Measurements from ENCODE around the gene TP53BP2.
A peak's percentile ranks its signal among the peaks of the same experiment; 100 is the strongest.

TP53BP2 gene

DNA sequence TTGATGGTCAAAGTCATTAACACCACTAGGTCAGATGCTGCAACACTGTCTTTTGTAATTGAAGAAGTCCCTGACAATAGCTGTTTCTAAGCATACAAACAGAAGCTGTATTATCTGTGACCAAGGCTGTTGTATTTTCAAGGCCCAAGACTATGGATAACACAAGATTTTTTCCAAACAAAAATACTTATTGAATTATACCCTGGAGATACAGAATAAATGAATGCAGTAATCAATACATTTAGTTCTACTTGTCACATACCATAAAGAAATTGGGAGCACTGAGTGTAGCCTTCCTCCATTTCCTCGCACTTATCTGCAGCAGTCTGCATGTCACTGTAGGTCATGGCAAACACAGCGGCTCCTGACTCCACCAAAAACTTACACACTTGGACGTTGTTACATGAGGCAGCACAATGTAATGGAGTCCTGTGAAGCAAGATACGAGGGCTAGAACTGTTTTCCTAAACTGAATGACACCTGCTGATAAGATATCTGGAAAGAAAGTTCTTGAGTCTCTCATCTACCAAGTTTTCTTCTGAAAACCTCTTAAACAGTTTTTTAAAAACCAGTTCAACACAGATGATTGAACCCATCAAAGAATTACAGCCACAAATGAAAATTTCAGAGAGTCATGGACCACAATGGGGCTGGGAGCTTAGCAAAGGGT lies 56.9 kb downstream of the TP53BP2 start:
- no peak for DNase-seq

GRCh38 chr1:223785808-223786207 lies 59.9 kb downstream of the TP53BP2 start:
- DNase-seq: no peak

DNA sequence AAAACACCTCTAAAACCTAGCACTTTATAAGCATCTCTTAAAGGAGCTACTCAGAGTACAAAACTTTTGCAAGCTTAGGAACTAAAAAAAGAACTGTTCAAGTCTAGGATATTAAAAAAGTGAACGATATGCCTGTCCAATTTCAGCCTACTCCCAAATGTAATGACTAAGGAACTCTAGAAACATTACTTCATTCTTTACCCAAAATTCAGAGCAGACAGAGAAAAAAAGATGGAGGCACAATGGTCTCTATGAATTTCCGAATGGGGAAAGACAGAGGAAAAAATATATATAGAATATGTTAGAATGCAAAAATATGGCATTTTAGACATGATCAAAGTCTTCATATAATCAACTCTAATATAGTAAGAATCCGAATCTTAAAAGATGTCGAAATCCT lies 61.2 kb downstream of the TP53BP2 start:
- DNase-seq: no peak

DNA sequence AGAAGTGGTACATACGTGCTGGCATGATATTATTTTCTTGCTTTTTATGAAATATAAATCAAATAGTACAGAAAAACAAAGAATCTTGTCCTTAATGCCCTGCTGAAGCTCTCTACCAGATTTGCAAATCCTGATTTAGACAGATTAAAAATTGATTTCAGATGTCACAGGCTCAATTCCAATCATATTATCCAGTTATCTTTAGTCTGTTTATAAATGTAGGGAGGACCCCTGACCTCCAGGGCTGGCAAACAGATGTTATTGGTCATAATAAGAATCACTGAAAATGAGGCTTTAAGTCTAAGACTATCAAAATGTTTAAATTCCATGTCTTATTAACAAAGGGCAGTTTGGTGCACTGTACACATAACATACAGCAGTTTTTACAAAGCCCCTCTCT lies 62.1 kb downstream of the TP53BP2 start:
- no peak for DNase-seq

DNA sequence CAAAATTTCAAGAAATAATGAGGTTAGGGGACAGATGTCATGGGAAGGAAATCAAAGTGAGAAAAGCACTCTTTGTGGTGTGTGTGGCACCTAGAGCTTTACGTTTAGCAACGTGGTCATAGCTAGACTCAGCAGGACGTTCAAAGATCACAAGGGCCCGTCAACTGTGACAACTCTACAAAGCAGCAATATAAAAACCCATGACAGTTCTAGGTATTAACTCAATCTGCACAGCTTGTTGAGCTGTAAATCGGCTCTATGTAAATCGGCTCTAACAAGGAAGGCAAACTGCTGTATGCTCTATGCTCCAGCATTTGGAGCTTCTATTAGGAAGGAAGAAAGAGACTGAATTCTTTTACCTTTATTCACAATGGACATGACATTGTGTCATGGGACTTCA lies 64.8 kb downstream of the TP53BP2 start:
- DNase-seq: no peak

DNA sequence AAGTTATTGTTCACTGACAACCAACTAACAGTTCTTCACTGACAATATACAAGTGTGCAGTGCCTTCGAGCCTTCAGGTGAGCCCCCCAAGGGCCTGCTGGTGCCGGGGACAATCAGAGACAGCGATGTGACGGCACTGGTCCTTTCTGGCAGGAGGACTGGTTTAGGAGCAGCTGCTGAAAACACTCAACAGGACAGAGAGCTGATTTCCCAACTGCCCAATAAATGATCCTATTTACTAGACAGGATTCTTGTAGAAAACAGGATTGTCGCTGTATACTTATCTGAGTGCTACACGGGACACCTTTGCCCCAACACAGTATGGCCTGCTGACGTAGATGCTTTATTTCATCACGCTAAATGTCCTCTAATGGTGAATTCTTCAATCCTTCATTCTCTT lies 65.4 kb downstream of the TP53BP2 start:
- DNase-seq: no peak

- DNase-seq: no peak
Observed at GRCh38 chr1:223776826-223777454, 68.8 kb downstream of the TP53BP2 start.

GRCh38 chr1:223776075-223776814 lies 69.5 kb downstream of the TP53BP2 start:
- no peak for DNase-seq

DNA sequence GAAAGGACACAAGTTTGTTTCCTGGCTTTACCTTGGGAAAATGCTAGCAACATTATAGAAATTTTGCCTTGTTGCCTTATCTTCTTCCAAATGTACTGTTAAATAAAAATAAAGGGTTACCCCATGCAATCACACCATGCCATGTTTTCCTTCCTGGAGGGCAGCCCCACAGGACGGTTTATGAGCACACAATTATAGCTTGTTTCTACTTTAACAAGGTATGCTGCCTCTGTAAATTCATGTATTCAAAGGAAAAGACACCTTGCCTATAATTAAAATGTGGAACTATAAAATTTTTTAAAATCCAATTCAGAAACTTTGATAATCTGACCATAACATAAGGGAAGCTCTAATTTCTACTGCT lies 70.1 kb downstream of the TP53BP2 start:
- DNase-seq: no peak

DNA sequence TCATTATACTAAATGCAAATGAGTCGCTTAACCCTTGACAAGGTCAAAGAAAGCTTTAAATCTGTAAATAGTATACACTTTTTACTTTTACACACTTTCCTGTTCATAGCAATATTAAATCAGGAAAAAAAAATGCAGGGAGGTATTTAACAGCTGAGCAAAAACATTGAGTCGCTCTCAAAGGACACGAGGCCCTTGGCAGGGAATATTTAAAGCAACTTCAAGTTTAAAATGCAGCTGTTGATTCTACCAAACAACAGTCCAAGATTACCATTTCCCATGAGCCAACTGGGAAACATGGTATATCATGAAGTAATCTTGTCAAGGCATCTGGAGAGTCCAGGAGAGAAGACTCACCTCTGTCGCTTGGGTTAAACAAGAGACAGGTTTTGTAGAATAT lies 70.7 kb downstream of the TP53BP2 start:
- no peak for DNase-seq

DNA sequence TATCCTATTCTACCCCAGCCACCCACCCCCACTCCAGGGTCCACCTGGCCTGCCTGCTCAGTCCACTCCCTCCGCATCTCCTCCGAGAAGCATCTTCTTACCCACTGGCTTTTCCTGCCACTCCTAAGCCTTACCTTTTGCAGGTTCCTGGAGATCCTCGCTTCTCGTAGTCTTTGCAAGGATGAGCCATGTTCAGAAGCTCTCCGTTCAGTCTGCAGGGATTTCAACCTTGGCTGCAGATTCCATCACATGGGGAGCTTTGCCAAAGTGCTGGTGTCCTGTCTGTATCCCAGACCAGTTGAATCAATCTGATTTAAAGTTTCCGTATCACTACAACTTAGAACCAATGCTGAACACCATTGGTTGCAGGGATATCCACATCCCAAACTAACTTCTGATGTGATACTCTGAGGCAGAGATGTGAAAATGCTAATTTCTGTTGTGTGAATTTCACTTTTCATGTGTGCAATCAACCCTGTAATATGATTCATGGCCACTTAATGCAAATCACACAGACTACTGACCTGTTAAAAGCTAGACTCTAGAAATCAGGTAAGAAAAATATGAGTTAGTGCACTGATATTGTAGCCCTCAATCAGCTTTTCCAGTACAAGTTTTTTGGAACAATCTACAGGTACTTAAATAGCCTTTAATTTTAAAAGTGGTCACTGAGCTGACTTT lies 71.5 kb downstream of the TP53BP2 start:
- no peak for DNase-seq

- DNase-seq: no peak
Observed at GRCh38 chr1:223772771-223773160, 73.0 kb downstream of the TP53BP2 start.

DNA sequence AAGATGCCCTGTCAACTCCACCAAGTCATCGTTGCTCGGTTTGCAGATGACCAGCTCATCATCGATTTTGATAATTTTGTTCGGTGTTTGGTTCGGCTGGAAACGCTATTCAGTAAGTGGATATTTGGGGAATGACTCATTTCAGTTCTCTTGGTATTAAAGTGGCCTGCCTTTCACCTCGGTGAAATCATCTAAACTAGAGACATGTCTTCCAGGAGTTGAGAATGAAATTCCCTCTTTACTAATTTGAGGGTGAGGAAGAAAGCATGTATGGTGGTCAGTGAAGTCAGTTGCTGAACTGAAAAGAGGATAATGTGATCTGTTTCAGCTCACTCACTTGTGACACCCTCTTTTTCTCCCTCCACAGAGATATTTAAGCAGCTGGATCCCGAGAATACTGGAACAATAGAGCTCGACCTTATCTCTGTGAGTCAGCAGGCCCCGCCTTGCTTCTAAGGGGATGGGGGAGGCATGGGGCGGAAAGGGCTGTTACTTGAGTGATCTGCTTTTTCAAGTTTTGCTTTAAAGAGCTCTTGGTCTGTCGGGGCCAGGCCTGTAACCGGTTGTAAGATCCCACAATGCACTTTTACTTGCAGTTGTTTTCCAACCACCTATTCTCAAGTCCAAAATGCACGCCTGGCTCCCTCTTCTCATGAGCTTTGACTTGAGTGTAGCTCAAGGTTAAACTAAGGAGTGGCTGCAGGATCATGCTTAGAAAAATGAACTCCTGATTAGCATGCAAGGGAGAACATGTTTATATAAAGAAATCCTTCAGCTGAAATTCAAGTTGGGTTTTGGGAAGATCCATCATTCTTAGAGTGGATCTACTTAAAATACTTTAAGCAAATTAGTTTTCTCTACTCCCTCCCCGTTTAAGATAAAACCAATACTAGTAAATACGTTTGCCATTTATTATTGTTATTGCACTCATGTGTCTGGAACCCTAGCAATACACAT lies 73.7 kb downstream of the TP53BP2 start:
- DNase-seq: no peak

GRCh38 chr1:223771469-223771813 lies 74.3 kb downstream of the TP53BP2 start:
- DNase-seq: no peak

- no peak for DNase-seq
Observed at GRCh38 chr1:223770621-223771315, 75.0 kb downstream of the TP53BP2 start.

- peak; percentile 82 for DNase-seq
Observed at GRCh38 chr1:223765719-223766340, 79.9 kb downstream of the TP53BP2 start.

GRCh38 chr1:223765036-223765718 lies 80.6 kb downstream of the TP53BP2 start:
- peak; percentile 79 for DNase-seq

DNA sequence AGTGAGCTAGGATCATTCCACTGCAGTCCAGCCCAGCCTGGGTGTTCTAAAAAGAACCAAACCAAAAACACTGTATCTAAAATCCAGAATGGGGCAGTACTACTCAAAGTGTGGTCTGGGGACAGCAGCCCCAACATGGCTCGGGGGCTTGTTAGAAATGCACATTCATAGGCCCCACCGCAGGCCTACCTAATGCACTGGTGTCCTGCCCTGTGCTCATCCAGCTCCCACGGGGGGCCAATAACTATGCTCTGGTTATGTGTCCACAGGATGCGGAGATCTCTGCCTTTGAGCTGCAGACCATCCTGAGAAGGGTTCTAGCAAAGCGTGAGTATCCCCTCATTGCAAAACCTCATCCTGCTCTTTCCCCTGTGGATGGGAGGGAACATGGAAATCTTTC lies 81.9 kb downstream of the TP53BP2 start:
- DNase-seq: no peak

DNA sequence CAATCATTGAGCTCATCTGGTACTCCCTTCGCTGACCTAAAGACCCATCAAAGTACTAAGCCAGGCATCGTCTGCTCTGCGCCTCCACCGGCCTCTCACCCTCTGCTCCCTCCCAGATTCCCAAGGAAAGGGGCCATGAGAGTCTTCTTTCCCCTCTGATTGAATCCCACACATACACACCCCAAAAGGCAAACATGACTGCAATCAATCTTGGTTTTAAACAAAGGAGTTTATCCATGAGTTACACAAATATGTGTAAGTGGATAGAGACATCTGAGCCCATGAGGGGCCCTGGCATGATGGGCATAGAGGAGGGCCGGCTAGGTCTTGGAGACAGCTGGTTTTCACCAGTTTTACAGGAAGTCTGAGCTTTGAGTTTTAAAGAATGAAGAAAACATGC lies 82.5 kb downstream of the TP53BP2 start:
- DNase-seq: no peak

DNA sequence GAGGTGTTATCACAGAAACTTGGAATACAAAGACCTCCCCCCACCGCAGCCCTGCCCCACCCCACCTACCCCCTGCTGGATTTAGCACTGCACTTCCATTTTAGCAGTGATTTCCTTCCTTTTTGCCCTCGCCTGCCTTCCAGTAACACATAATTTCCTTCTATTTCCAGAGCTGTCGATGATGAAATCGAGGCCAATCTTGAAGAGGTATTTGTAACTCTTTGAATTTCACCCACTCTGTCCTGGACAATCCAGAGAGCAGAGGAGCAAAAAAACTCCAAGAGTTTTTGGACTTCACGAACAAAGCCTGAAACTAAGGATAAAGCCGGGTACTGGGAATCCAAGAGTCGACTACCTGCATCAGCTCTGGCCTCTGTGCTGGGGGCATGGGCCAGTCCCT lies 84.3 kb downstream of the TP53BP2 start:
- DNase-seq: no peak

GRCh38 chr1:223760833-223761232 lies 84.9 kb downstream of the TP53BP2 start:
- no peak for DNase-seq

All from NCI-H774 (cell line).